Measurements from ENCODE around the gene CAMKMT.

- TF ChIP-seq, protein P1, sequence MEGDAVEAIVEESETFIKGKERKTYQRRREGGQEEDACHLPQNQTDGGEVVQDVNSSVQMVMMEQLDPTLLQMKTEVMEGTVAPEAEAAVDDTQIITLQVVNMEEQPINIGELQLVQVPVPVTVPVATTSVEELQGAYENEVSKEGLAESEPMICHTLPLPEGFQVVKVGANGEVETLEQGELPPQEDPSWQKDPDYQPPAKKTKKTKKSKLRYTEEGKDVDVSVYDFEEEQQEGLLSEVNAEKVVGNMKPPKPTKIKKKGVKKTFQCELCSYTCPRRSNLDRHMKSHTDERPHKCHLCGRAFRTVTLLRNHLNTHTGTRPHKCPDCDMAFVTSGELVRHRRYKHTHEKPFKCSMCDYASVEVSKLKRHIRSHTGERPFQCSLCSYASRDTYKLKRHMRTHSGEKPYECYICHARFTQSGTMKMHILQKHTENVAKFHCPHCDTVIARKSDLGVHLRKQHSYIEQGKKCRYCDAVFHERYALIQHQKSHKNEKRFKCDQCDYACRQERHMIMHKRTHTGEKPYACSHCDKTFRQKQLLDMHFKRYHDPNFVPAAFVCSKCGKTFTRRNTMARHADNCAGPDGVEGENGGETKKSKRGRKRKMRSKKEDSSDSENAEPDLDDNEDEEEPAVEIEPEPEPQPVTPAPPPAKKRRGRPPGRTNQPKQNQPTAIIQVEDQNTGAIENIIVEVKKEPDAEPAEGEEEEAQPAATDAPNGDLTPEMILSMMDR (conservative IDR thresholded peaks at IDR 0.05), result no peak
- no peak for TF ChIP-seq ZFX (IDR thresholded peaks at IDR 0.05)
Measured at GRCh38 chr2:44351676-44352075, 10.1 kb upstream of the CAMKMT start.
